DMS153 treated with DMSO at 0.1 percent for 48 hours (cell line): ENCODE data around the gene TXNL4B.
"Not testable (repeated sequence)": the region's sequence is repeated elsewhere in the genome, so short reads cannot be mapped to it uniquely, and the experiment has no call there.

Source experiments
- DNase-seq: peaks from one replicate; lab custom pipeline; 2025; ENCODE audit not compliant: unreplicated experiment; lab: John Stamatoyannopoulos, UW

TXNL4B gene

GRCh38 chr16:72112452-72112792 lies 19.0 kb upstream of the TXNL4B start:
- no peak for DNase-seq

- DNase-seq = no peak
These were observed 18.4 kb upstream of the TXNL4B start for GRCh38 chr16:72111657-72112451.

- DNase-seq = no peak
These were observed 17.5 kb upstream of the TXNL4B start for GRCh38 chr16:72110662-72111615.

GRCh38 chr16:72109966-72110530 lies 16.6 kb upstream of the TXNL4B start:
- DNase-seq = no peak

GRCh38 chr16:72109300-72109699 lies 15.9 kb upstream of the TXNL4B start:
- no peak for DNase-seq

GRCh38 chr16:72108353-72109102 lies 15.1 kb upstream of the TXNL4B start:
- no peak for DNase-seq

GRCh38 chr16:72107371-72107770 lies 14.0 kb upstream of the TXNL4B start:
- DNase-seq = no peak

GRCh38 chr16:72105978-72106377 lies 12.6 kb upstream of the TXNL4B start:
- DNase-seq = no peak

- no peak for DNase-seq
These were observed 11.5 kb upstream of the TXNL4B start for GRCh38 chr16:72104905-72105304.

- no peak for DNase-seq
These were observed 7.8 kb upstream of the TXNL4B start for GRCh38 chr16:72101195-72101594.

GRCh38 chr16:72099377-72099818 lies 6.0 kb upstream of the TXNL4B start:
- DNase-seq = peak; percentile 10

GRCh38 chr16:72098936-72099335 lies 5.5 kb upstream of the TXNL4B start:
- no peak for DNase-seq

- no peak for DNase-seq
These were observed 818 bp upstream of the TXNL4B start for GRCh38 chr16:72094266-72094610.

- no peak for DNase-seq
These were observed 480 bp downstream of the TXNL4B start for GRCh38 chr16:72092832-72093447.

GRCh38 chr16:72091217-72091616 lies 2.2 kb downstream of the TXNL4B start:
- no peak for DNase-seq

- DNase-seq = no peak
These were observed 8.4 kb downstream of the TXNL4B start for GRCh38 chr16:72085002-72085401.

GRCh38 chr16:72084445-72084844 lies 9.0 kb downstream of the TXNL4B start:
- DNase-seq = no peak

GRCh38 chr16:72083778-72084404 lies 9.5 kb downstream of the TXNL4B start:
- DNase-seq = no peak

GRCh38 chr16:72076991-72077706 lies 16.3 kb downstream of the TXNL4B start:
- not testable (repeated sequence) for DNase-seq
